ENCODE measurements around the gene SMTNL2.
A peak's percentile ranks its signal among the peaks of the same experiment; 100 is the strongest.
"Not testable (repeated sequence)": the region's sequence is repeated elsewhere in the genome, so short reads cannot be mapped to it uniquely, and the experiment has no call there.

SMTNL2 gene

GRCh38 chr17:4560837-4561256 lies 23.5 kb upstream of the SMTNL2 start:
- no peak for FAIRE-seq

- no peak for FAIRE-seq
Measured at GRCh38 chr17:4562015-4562969, 22.0 kb upstream of the SMTNL2 start.

GRCh38 chr17:4565209-4566141 lies 18.9 kb upstream of the SMTNL2 start:
- peak; percentile 85 for FAIRE-seq

DNA sequence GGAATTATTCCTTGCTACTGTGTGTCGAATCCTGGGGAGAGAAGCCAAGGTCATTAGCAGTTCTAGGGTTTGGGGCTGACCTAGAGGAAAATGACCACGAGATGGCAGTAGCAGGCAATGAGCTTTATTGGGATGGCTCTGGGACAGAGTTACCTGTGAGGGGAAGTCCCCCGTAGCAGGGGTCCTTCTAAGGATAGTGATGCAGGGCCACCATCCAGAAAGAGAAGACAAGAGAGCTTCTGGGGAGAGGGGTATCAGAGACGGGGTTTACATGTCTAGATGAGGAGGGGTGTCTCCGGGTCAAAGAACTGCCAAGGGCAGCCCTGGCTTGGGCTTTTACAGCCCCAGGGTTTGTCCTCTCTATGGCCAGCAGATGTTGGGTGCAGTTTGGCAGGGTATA lies 17.5 kb upstream of the SMTNL2 start:
- FAIRE-seq = no peak

DNA sequence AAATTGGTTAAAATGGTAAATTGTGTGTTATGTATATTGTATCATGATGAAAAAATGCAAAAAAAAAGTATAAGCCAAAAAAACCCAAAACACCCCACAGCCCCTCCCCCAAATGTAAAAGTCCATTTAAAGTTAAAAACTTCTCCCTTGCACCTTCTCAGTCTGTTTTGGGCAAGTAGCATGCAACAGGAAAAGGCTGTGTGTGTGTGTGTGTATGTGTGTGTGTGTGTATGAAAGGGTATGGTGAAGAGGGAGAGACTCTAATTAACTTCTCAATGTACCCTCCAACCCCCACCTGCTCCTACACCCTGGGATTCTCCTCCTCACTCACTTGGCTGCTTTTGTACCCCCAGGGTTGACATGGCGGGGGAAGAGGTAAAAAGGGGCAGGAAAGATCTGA lies 14.7 kb upstream of the SMTNL2 start:
- FAIRE-seq = no peak

DNA sequence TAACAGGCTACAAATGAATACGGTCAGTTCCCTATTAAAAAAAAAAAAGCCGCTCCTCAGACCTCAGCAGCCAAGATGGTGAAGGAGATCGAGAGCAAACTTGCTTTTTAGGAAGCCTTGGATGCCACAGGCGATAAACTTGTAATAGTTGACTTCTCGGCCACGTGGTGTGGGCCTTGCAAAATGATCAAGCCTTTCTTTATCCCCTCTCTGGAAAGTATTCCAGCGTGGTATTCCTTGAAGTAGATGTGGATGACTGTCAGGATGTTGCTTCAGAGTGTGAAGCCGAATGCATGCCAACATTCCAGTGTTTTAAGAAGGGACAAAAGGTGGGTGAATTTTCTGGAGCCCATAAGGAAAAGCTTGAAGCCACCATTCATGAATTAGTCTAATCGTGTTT lies 12.2 kb upstream of the SMTNL2 start:
- FAIRE-seq = no peak

DNA sequence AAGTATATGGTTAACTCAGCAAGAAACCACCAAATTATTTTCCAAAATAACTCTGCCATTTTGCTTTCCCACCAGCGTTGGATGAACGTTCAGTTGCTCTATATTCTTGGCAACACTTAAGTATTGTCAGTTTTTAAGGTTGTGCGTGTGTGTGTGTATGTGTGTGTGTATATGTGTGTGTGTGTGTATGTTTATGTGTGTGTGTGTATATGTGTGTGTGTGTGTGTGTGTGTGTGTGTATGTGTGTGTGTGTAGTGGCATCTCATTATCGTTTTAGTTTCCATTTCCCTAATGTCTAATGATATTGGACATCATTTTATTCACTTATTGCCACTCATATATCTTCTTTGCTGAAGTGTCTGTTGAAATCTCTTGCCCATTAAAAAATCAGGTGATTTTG lies 11.2 kb upstream of the SMTNL2 start:
- no peak for FAIRE-seq

GRCh38 chr17:4573669-4574068 lies 10.7 kb upstream of the SMTNL2 start:
- FAIRE-seq = no peak

GRCh38 chr17:4574448-4575045 lies 9.8 kb upstream of the SMTNL2 start:
- no peak for FAIRE-seq

- FAIRE-seq = no peak
Measured at GRCh38 chr17:4576161-4576558, 8.2 kb upstream of the SMTNL2 start.

- FAIRE-seq = no peak
Measured at GRCh38 chr17:4576729-4577322, 7.5 kb upstream of the SMTNL2 start.

GRCh38 chr17:4577386-4577993 lies 6.8 kb upstream of the SMTNL2 start:
- FAIRE-seq = no peak

GRCh38 chr17:4578349-4578748 lies 6.0 kb upstream of the SMTNL2 start:
- FAIRE-seq = not testable (repeated sequence)

DNA sequence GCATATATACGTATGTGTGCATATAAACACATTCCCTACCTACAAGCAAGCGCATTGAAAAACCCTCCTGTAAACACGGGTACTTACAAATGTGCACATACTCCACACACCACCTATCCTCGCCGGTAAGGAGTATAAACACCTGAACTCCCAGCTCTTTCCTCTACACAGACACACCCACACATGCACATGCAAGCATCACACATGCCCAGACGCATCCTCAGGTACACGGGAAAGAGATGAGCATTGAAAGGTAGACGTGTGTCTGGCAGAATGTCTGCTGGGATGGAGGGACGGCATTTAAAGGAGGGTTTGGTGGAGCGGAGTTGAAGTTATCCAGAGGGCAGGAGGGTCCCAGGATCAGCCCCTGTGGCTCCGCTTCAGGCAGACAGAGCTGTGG lies 4.7 kb upstream of the SMTNL2 start:
- no peak for FAIRE-seq

- no peak for FAIRE-seq
Measured at GRCh38 chr17:4580291-4580690, 4.0 kb upstream of the SMTNL2 start.

DNA sequence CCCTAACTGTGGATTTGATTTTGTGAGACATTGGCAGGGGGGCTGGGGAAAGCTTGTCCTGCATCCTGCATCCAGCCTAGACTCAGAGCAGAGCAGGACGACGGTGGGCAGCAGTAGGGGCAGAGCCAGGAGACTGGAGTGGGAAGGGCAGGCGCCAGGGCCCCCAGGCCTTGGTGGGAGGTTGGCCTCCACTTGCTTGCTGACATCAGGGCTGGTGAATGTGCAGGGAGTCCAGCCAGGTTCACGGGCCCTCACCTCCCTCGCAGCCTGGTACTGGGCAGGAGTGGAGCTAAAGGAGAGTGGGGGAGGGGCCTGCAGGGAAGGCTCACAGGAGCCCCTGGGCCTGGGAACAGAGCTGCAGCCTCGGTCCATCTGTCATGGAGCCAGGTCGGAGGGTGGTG lies 2.2 kb upstream of the SMTNL2 start:
- no peak for FAIRE-seq

DNA sequence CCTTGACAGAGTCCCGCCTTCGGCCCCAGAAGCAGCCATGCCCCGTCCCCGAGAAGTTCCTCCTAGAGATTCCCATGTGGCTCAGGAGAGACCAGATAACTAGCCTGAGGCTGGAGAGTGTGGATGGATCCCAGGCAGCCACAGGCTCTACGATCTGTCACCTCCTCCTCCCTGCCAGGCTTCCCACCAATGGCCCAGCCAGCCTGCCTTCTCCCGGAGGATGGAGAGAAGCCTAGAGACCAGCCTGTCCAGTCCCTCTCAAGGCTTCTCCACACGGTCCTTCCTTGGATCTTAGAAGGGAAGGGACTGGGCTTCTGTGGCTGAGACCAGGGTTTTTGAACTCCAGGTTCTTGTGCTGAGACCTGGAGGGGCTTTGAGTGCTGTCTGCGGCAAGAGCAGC lies 1.6 kb upstream of the SMTNL2 start:
- no peak for FAIRE-seq

- no peak for FAIRE-seq
Measured at GRCh38 chr17:4583206-4583605, 1.1 kb upstream of the SMTNL2 start.

GRCh38 chr17:4583782-4584100 lies 588 bp upstream of the SMTNL2 start:
- FAIRE-seq = no peak

DNA sequence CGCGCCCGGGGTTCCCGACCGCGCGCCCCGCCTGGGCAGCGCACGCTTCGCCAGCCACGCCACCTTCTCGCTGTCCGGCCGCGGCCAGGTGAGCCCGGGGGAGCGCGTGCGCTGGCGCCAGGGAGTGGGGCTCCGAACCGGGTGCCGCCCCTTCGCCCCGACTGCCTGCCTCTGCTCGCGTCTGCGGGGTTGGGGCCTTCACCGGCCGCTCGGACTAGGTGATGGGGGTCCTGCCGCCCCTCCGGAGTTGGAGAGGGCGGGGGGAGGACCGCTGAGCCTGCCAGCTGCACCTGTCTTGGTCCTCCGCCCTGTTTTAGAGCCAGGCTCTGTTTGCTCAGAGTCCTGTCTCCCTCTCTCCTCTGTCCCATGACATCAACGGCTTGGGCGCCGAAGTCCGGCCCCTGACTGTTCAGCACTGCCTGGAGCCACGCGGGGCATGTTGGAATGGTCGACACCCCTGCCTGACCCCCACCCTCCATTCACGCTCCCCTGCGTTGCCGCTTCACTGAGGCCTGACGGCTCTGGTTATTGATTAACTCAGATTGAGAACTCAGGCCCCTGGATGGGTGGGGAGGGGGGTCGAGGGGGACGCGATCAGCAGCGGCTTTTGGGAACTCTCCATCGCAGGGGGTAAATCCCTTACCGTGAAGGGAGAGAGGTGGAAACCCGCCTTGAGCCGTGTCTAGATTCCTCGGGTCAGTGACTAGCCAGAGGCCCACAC lies 748 bp downstream of the SMTNL2 start:
- no peak for FAIRE-seq

DNA sequence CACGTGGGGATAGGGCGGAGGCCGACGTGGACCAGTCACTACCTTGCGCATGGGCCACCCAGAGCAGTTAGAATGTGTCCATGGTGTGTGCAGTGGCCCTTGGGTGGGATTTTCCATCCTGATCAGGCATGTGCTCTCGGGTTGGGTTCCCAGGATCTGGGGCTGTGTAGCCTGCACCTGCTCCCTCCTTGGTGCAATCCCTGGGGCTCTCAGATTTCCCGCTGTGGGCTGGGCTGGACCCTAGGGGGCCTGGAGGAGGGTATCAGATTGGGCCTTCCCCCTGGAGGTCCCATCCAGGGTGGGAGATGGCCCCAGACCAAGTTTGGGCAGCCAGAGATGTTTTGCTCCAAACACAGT lies 1.3 kb downstream of the SMTNL2 start:
- no peak for FAIRE-seq

GRCh38 chr17:4586043-4586442 lies 1.7 kb downstream of the SMTNL2 start:
- FAIRE-seq = no peak
